T47D (cell line): ENCODE data around the gene PRKCA.

Source experiments
- DNase-seq, 2 experiments: peaks; one replicate each; pipeline versions ENCODE4 v3.0.0 to v3.0.0-alpha.2; 2011 to 2012; ENCODE audit warnings: low read depth in 1 of 2, low spot score in 1 of 2
- JUND ChIP-seq: IDR thresholded peaks from 2 replicates; pipeline ENCODE4 v1.6.1; 2012; ENCODE audit warnings: low read depth
- in situ Hi-C: cut with HindIII; loops from 2 replicates; pipeline ENCODE4 v1.10.0; 2016; ENCODE audit warnings: low sequenced_read_pairs, low pct_unique_long_range_greater_than_20kb

The PRKCA gene

GRCh38 chr17:66841328-66841727, 538.9 kb downstream of the PRKCA start:
- in situ Hi-C loops: no loop called here
- DNase-seq: peak in 1 of 2 experiments; percentile 46
- no peak for TF ChIP-seq JUND

- in situ Hi-C loops: no loop called here
- no peak for DNase-seq
- no peak for TF ChIP-seq JUND
These were observed 539.3 kb downstream of the PRKCA start for GRCh38 chr17:66841744-66842143.

- DNase-seq: no peak
- in situ Hi-C loops: no loop called here
These were observed 540.1 kb downstream of the PRKCA start for GRCh38 chr17:66842505-66842904.

GRCh38 chr17:66842959-66843358, 540.5 kb downstream of the PRKCA start:
- no peak for DNase-seq
- TF ChIP-seq JUND: no peak
- in situ Hi-C loops: no loop called here

More at GRCh38 chr17:66842505-66842904, 540.1 kb downstream of the PRKCA start:
- TF ChIP-seq JUND: no peak

GRCh38 chr17:66843627-66844026, 541.2 kb downstream of the PRKCA start:
- in situ Hi-C loops: no loop called here
- TF ChIP-seq JUND: no peak
- DNase-seq: no peak

GRCh38 chr17:66847704-66848103, 545.3 kb downstream of the PRKCA start:
- TF ChIP-seq JUND: no peak
- no peak for DNase-seq
- in situ Hi-C loops: no loop called here

GRCh38 chr17:66848496-66848895, 546.1 kb downstream of the PRKCA start:
- no peak for TF ChIP-seq JUND
- in situ Hi-C loops: no loop called here
- no peak for DNase-seq

- DNase-seq: no peak
- in situ Hi-C loops: no loop called here
- no peak for TF ChIP-seq JUND
These were observed 546.7 kb downstream of the PRKCA start for GRCh38 chr17:66849032-66849655.

- no peak for TF ChIP-seq JUND
- in situ Hi-C loops: no loop called here
- DNase-seq: no peak
These were observed 547.6 kb downstream of the PRKCA start for GRCh38 chr17:66849851-66850580.

GRCh38 chr17:66850692-66851091, 548.3 kb downstream of the PRKCA start:
- no peak for DNase-seq
- no peak for TF ChIP-seq JUND
- in situ Hi-C loops: no loop called here

GRCh38 chr17:66855204-66855603, 552.8 kb downstream of the PRKCA start:
- no peak for TF ChIP-seq JUND
- in situ Hi-C loops: no loop called here
- DNase-seq: peak in 1 of 2 experiments; percentile 20

- DNase-seq: no peak
- in situ Hi-C loops: no loop called here
- TF ChIP-seq JUND: no peak
These were observed 556.0 kb downstream of the PRKCA start for GRCh38 chr17:66858226-66859083.

- DNase-seq: no peak
- no peak for TF ChIP-seq JUND
- in situ Hi-C loops: no loop called here
These were observed 556.9 kb downstream of the PRKCA start for GRCh38 chr17:66859353-66859752.
